GM12878 (cell line): ENCODE measurements around the gene GMNN. TPM values are rescaled to one million over a fixed set of nuclear protein-coding genes. Genes with fewer than 3 reads are reported as not detected.

ENCODE experiments used
- ATAC-seq: fragments of 200-7000 bp; cut with Tn5 transposase; 3 replicates; pipeline ENCODE4 v1.9.1; 2020; ENCODE audit warnings: mild to moderate bottlenecking, moderate library complexity
- BruUV-seq: library from RNA; stranded (reverse); fragments of 400-500 nt; replicated peaks from 2 replicates; lab custom pipeline; 2021; lab: Mats Ljungman, UMichigan
- CTCF ChIA-PET: fragments of 300-600 bp; sonication (Branson Sonifier 250); formaldehyde crosslinking; extraction: SDS; loops from one replicate; lab custom pipeline; 2021; ENCODE audit warnings: inconsistent platforms; lab: Yijun Ruan, JAX
- POLR2A ChIA-PET: fragments of 350-600 bp; formaldehyde crosslinking; extraction: SDS; loops from one replicate; lab custom pipeline; 2021; ENCODE audit warnings: inconsistent platforms; lab: Charles Lee
- RAD21 ChIA-PET: fragments of 300-600 bp; sonication (Branson Sonifier 250); formaldehyde crosslinking; loops from one replicate; lab custom pipeline; 2023; ENCODE audit warnings: antibody characterized with exemption; ENCODE audit not compliant: unreplicated experiment; lab: Charles Lee
- SMC1A ChIA-PET: fragments of 300-600 bp; sonication (Branson Sonifier 250); formaldehyde crosslinking; loops from one replicate; lab custom pipeline; 2023; ENCODE audit not compliant: unreplicated experiment, uncharacterized antibody; lab: Charles Lee
- DNase-seq: peaks from one replicate; pipeline ENCODE4 v3.0.0-alpha.2; 2011; ENCODE audit warnings: low read depth, low spot score
- FAIRE-seq: peaks from 3 replicates; lab custom pipeline; 2011; peaks lifted over from hg19 to GRCh38; lab: Jason Lieb, UNC
- H2AFZ ChIP-seq: 2 replicates; pipeline ENCODE4 v1.6.0; 2011; ENCODE audit warnings: low read depth, low read length, control low read depth; ENCODE audit not compliant: control insufficient read depth
- H3K27ac ChIP-seq: 2 replicates; pipeline ENCODE4 v1.5.1; 2011; ENCODE audit warnings: control low read depth; ENCODE audit not compliant: control insufficient read depth, insufficient read depth
- H3K27me3 ChIP-seq, 2 experiments: replicated peaks in 1 of 2; 2 replicates each; pipeline versions ENCODE4 v1.6.0 to v1.6.1; 2011; ENCODE audit warnings: low read length in 1 of 2; ENCODE audit not compliant: control insufficient read depth in 2 of 2, insufficient read depth in 2 of 2
- H3K36me3 ChIP-seq, 2 experiments: 2 replicates each; pipeline ENCODE4 v1.5.1; 2011; ENCODE audit warnings: low read length in 1 of 2; ENCODE audit not compliant: control insufficient read depth in 2 of 2, insufficient read depth in 2 of 2
- H3K4me1 ChIP-seq: 2 replicates; pipeline ENCODE4 v1.6.1; 2011; ENCODE audit warnings: mild to moderate bottlenecking, low read length, moderate library complexity, mixed read lengths; ENCODE audit not compliant: control insufficient read depth, insufficient read depth
- H3K4me2 ChIP-seq: 2 replicates; pipeline ENCODE4 v1.6.0; 2011; ENCODE audit warnings: control low read depth; ENCODE audit not compliant: control insufficient read depth, insufficient read depth
- H3K4me3 ChIP-seq: fragments of 200-600 bp; sonication (generic); 2 replicates; pipeline ENCODE4 v1.5.1; 2016
- H3K79me2 ChIP-seq: 2 replicates; pipeline ENCODE4 v1.6.0; 2011; ENCODE audit warnings: low read length; ENCODE audit not compliant: control insufficient read depth, insufficient read depth
- H3K9ac ChIP-seq: 2 replicates; pipeline ENCODE4 v1.8.0; 2011; ENCODE audit warnings: low read length, control low read depth, mixed read lengths; ENCODE audit not compliant: control insufficient read depth, insufficient read depth
- H3K9me3 ChIP-seq: replicated peaks from 3 replicates; pipeline ENCODE4 v1.5.1; 2011; ENCODE audit warnings: mild to moderate bottlenecking, low read length; ENCODE audit not compliant: control insufficient read depth, insufficient read depth
- H4K20me1 ChIP-seq: 2 replicates; pipeline ENCODE4 v1.6.0; 2011; ENCODE audit not compliant: control insufficient read depth, insufficient read depth
- BHLHE40 ChIP-seq, 2 experiments: fragments of 450-650 bp in 1 of 2; IDR thresholded peaks; 2 replicates each; pipeline ENCODE4 v1.6.1; 2011 to 2017; ENCODE audit warnings: low read depth in 2 of 2, borderline replicate concordance in 1 of 2, improper control_type of control experiment in 1 of 2, low read length in 1 of 2, mild to moderate bottlenecking in 1 of 2
- IRF5 ChIP-seq: fragments of 450-650 bp; IDR thresholded peaks from 2 replicates; pipeline ENCODE4 v1.6.1; 2017; ENCODE audit warnings: borderline replicate concordance
- MAX ChIP-seq: IDR thresholded peaks from 2 replicates; pipeline ENCODE4 v1.6.1; 2012; ENCODE audit warnings: low read depth, low read length, improper control_type of control experiment
- NR2C2 ChIP-seq: IDR thresholded peaks from 2 replicates; pipeline ENCODE4 v1.6.1; 2011; ENCODE audit warnings: borderline replicate concordance, low read depth; ENCODE audit not compliant: control insufficient read depth, insufficient read length
- RELB ChIP-seq: fragments of 450-650 bp; IDR thresholded peaks from 2 replicates; pipeline ENCODE4 v1.6.1; 2017; ENCODE audit warnings: low read depth, mild to moderate bottlenecking, moderate library complexity
- SREBF2 ChIP-seq: IDR thresholded peaks from 2 replicates; pipeline ENCODE4 v1.6.1; 2012; ENCODE audit warnings: mild to moderate bottlenecking, low read length
- SUPT20H ChIP-seq: IDR thresholded peaks from 2 replicates; pipeline ENCODE4 v1.6.1; 2011; ENCODE audit warnings: low read depth, mild to moderate bottlenecking, low read length, moderate library complexity, borderline replicate concordance; ENCODE audit not compliant: control insufficient read depth
- WGBS: methylation state at CpG from one replicate; pipeline ENCODE4 v1.1.6; 2016; ENCODE audit warnings: low lambda C conversion rate; ENCODE audit not compliant: insufficient replicate concordance, insufficient coverage; ENCODE audit errors: missing lambda C conversion rate; 5-methylcytosine and 5-hydroxymethylcytosine counted together
- in situ Hi-C: fragments of 300-500 bp; cut with MboI; formaldehyde crosslinking; loops from 9 replicates; pipeline ENCODE4 v1.14.3; 2018; ENCODE audit warnings: mixed read lengths
- intact Hi-C: fragments of 100-400 bp; cut with micrococcal nuclease; formaldehyde crosslinking; loops from one replicate; pipeline ENCODE4 v1.14.2; 2022; ENCODE audit not compliant: unreplicated experiment
- polyA plus RNA-seq, 11 experiments: library from polyadenylated mRNA; depleted of rRNA in 4 of 11; unstranded in 6 of 11; stranded (reverse) in 5 of 11; fragments of >200 nt; fragmentation: Nextera tagmentation in 4 of 11; fragmentation: Illumina TruSeq in 1 of 11; extraction: Ambion mirVana in 4 of 11; extraction: Trizol in 1 of 11; gene quantifications; 1 replicate in 1 of 11; 2 replicates in 10 of 11; pipeline versions ENCODE4 v1.2.1 to v1.2.3, GENCODE V29; 2011 to 2016; ENCODE audit warnings: inconsistent platforms in 2 of 11, missing spikeins in 2 of 11, low read depth in 1 of 11
- total RNA-seq, 4 experiments: library from RNA; depleted of rRNA in 3 of 4; stranded (reverse); fragments of >200 nt in 3 of 4; fragmentation: Illumina TruSeq in 1 of 4; extraction: Trizol in 1 of 4; gene quantifications; 2 replicates each; pipeline versions ENCODE4 v1.2.1 to v1.2.3, GENCODE V29; 2013 to 2021

GMNN gene
- total and polyA plus RNA-seq, 10 of the 15 experiments (the other 5 are each of a cell fraction or from before 2014, with no cell fraction given), result 51.9 to 153 (median 105) TPM

GRCh38 chr6:24766680-24767462 lies 7.9 kb upstream of the GMNN start (continued):
- no peak for TF ChIP-seq IRF5
- TF ChIP-seq SUPT20H, result no peak
- TF ChIP-seq RELB, result no peak
- no peak for TF ChIP-seq SREBF2
- no peak for TF ChIP-seq NR2C2
- no peak for TF ChIP-seq MAX

- FAIRE-seq, result no peak
- RAD21 ChIA-PET, result interaction anchor here (1.4 kb wide), 1 partner anchor 274 kb away, joined by 3 read pairs; no protein-coding TSS in a partner anchor
- POLR2A ChIA-PET, result interaction anchor here (0.6 kb wide), 1 partner anchor 61 kb away, joined by 3 read pairs; no protein-coding TSS in a partner anchor
- Histone ChIP-seq H2AFZ (no peak overlapping the region), H3K4me3 (no peak overlapping the region), H3K27ac (no peak overlapping the region), H3K36me3 (no peaks in the 10 kb centered on the region), H3K4me2 (no peak overlapping the region), H3K27me3 (no peaks in the 10 kb centered on the region), H4K20me1 (no peaks in the 10 kb centered on the region), H3K79me2 (no peaks in the 10 kb centered on the region), H3K9me3 (no peaks in the 10 kb centered on the region), H3K4me1 (no peaks in the 10 kb centered on the region), H3K9ac (no peak overlapping the region)
- intact Hi-C loops (loop anchor here (5.0 kb wide), 1 partner anchor 486 kb away; no protein-coding TSS in a partner anchor), in situ Hi-C loops (no loop called here)
- SMC1A ChIA-PET, result interaction anchor here (1.0 to 3.5 kb wide), 3 partner anchors 64 to 245 kb away, joined by 3 to 16 read pairs (median 12); no protein-coding TSS in a partner anchor
- no peak for TF ChIP-seq BHLHE40 (IDR thresholded peaks at IDR 0.05; ENCODE audit: borderline replicate concordance in 1 of 2, low read depth in 2 of 2, low read length in 1 of 2)
- CTCF ChIA-PET, result interaction anchor here (1.0 to 4.0 kb wide), 3 partner anchors 174 to 245 kb away, joined by 3 to 28 read pairs (median 4); no protein-coding TSS in a partner anchor
- 91% methylated on average over 5 of the region's 5 CpGs for WGBS
- no TSS peak for BruUV-seq
- no peak for ATAC-seq
- no peak for DNase-seq
These were observed 6.4 kb upstream of the GMNN start for GRCh38 chr6:24768361-24768760.
